Stomach smooth muscle (tissue), 2 donors: ENCODE data around the gene TMEM164.

ENCODE experiments used
- H3K27ac ChIP-seq: one replicate; pipeline ENCODE4 v1.7.0; 2013; ENCODE audit warnings: mild to moderate bottlenecking, low read length, inconsistent platforms
- H3K27me3 ChIP-seq, 2 donors: one replicate each; pipeline ENCODE4 v1.7.0; 2013; ENCODE audit warnings: low read length in 2 of 2; ENCODE audit not compliant: insufficient read depth in 2 of 2, control insufficient read depth in 1 of 2
- H3K36me3 ChIP-seq, 2 donors: one replicate each; pipeline ENCODE4 v1.7.0; 2013; ENCODE audit warnings: low read length in 2 of 2; ENCODE audit not compliant: control insufficient read depth in 2 of 2, insufficient read depth in 2 of 2
- H3K4me1 ChIP-seq: one replicate; pipeline ENCODE4 v1.7.0; 2013; ENCODE audit warnings: low read length; ENCODE audit not compliant: control insufficient read depth, insufficient read depth
- H3K4me3 ChIP-seq, 2 donors: one replicate each; pipeline ENCODE4 v1.7.0; 2013; ENCODE audit warnings: low read length in 2 of 2
- H3K9ac ChIP-seq, 2 donors: one replicate each; pipeline ENCODE4 v1.7.0; 2013; ENCODE audit warnings: low read length in 2 of 2, mild to moderate bottlenecking in 1 of 2
- H3K9me3 ChIP-seq, 2 donors: one replicate each; pipeline ENCODE4 v1.7.0; 2013; ENCODE audit warnings: low read length in 2 of 2; ENCODE audit not compliant: control insufficient read depth in 2 of 2
- donor health status: healthy.
- donor health status: Pancreatic carcinoma.

The TMEM164 gene

DNA sequence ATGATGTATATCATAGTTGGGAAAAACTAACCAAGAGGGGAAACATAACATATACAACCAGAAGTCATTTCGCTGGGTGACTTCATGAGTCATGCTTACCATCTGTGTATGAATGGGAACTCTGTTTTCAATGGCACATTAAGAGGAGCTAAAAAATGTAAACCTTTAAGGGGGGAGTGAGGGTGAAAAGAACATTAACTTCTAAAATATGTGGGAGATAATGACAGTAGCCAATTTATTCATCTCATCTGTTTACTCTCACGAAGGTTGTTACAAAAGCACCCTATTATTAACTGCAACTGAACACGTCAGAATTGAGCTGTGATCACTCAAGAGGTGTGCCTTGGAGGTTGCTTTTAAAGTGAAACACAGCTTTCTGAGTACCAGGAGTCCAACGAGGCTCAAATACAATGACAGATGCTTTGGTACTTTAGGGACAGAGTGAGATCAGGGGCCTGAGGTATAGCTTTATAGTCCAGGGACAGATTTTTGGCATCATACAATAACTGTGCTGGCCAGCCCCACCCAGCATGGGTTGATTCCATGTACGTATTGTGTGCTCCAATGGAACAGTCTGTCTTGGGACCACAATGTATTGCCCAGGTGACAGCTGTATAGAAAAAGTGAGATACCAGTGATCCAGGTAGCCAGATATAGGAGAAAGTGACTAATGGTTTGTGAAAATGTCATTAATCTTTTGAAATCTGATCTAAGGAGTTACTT is 207.7 kb downstream of the TMEM164 start:
- Histone ChIP-seq H3K36me3 (no peaks in the 10 kb centered on the region), H3K9me3 (no peaks in the 10 kb centered on the region), H3K4me3 (no peak overlapping the region), H3K27me3 (peaks cover 0 to 2% of the 10 kb centered on the region in 2 donors), H3K4me1 (no peaks in the 10 kb centered on the region), H3K9ac (no peak overlapping the region), H3K27ac (no peak overlapping the region)

GRCh38 chrX:110211340-110211739 is 208.4 kb downstream of the TMEM164 start:
- Histone ChIP-seq H3K27me3 (peaks cover 0 to 2% of the 10 kb centered on the region in 2 donors), H3K9me3 (no peaks in the 10 kb centered on the region), H3K36me3 (no peaks in the 10 kb centered on the region), H3K4me1 (no peaks in the 10 kb centered on the region), H3K4me3 (no peak overlapping the region), H3K9ac (no peak overlapping the region), H3K27ac (no peak overlapping the region)

DNA sequence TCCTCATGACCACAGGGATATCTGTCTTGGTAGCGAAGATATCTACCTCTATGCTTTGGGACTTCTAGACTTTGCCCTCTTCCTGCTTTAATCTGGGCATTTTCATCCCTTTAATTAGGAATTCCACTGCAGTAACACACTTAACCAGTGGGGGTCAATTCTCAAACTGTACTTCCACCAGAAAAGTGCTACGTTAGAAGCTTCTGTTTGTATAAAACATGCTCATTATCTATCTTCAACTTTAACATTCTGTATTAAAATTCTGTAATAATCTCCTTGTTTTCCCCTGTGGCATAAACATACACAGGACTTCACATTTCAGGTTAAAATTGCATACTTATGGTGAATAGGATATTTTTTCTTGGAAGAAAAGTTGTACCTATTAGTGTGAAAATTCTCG is 209.4 kb downstream of the TMEM164 start:
- H3K36me3 ChIP-seq = no peaks in the 10 kb centered on the region
- H3K27ac ChIP-seq = no peak overlapping the region
- no peaks in the 10 kb centered on the region for H3K4me1 ChIP-seq
- no peak overlapping the region for H3K4me3 ChIP-seq
- no peak overlapping the region for H3K9ac ChIP-seq
- peaks cover 0 to 2% of the 10 kb centered on the region in 2 donors for H3K27me3 ChIP-seq
- no peaks in the 10 kb centered on the region for H3K9me3 ChIP-seq

GRCh38 chrX:110213183-110213582 is 210.3 kb downstream of the TMEM164 start:
- peaks cover 0 to 2% of the 10 kb centered on the region in 2 donors for H3K27me3 ChIP-seq
- no peak overlapping the region for H3K27ac ChIP-seq
- no peaks in the 10 kb centered on the region for H3K36me3 ChIP-seq
- no peak overlapping the region for H3K4me3 ChIP-seq
- H3K9ac ChIP-seq = no peak overlapping the region
- no peaks in the 10 kb centered on the region for H3K9me3 ChIP-seq
- no peaks in the 10 kb centered on the region for H3K4me1 ChIP-seq

DNA sequence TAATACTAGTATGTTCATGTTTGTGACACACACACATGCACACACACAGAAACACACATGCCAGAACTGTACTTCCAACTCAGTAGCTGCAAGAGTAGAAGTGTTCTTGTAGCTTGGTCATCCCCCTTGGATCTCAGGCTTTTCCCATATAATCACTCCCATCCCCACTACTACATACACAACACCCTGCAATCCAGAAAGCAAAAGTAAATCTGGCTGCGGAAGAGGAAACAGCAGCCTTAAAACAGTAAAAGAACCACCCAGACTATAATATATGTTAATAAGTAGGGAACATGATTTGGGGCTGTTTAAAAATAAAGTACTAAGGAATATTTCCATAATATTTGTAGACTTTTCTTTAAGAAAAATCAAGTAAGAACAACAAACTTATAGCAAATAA is 211.8 kb downstream of the TMEM164 start:
- H3K9me3 ChIP-seq = no peaks in the 10 kb centered on the region
- H3K4me3 ChIP-seq = no peak overlapping the region
- H3K36me3 ChIP-seq = no peaks in the 10 kb centered on the region
- no peak overlapping the region for H3K27ac ChIP-seq
- H3K4me1 ChIP-seq = no peaks in the 10 kb centered on the region
- peaks cover 0 to 2% of the 10 kb centered on the region in 2 donors for H3K27me3 ChIP-seq
- H3K9ac ChIP-seq = no peak overlapping the region

GRCh38 chrX:110215411-110215810 is 212.5 kb downstream of the TMEM164 start:
- H3K27me3 ChIP-seq = peaks cover 0 to 2% of the 10 kb centered on the region in 2 donors
- no peak overlapping the region for H3K4me3 ChIP-seq
- H3K36me3 ChIP-seq = no peaks in the 10 kb centered on the region
- H3K9me3 ChIP-seq = no peaks in the 10 kb centered on the region
- H3K27ac ChIP-seq = no peak overlapping the region
- H3K4me1 ChIP-seq = no peaks in the 10 kb centered on the region
- H3K9ac ChIP-seq = no peak overlapping the region

DNA sequence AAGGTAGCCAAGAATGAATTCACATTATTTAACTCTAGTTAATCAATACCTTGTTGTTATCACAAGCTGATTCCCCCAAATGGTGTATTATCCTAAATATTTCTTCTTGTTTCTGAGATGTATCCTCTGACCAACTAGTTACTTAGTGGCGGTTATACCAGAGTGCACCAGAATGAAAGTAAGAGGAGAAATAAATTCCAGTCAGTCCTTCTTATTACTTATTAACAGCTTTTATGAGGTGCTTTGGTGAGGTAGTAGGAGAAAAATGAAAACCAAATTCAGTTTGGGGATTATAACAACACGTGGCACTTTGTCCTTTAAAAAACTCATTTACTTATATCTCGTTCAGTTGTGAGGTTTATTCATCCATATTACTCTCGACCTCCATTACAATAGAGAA is 213.1 kb downstream of the TMEM164 start:
- Histone ChIP-seq H3K27ac (no peak overlapping the region), H3K9me3 (no peaks in the 10 kb centered on the region), H3K4me3 (no peak overlapping the region), H3K27me3 (peaks cover 0 to 2% of the 10 kb centered on the region in 2 donors), H3K9ac (no peak overlapping the region), H3K36me3 (no peaks in the 10 kb centered on the region), H3K4me1 (no peaks in the 10 kb centered on the region)

- no peaks in the 10 kb centered on the region for H3K36me3 ChIP-seq
- H3K9me3 ChIP-seq = no peaks in the 10 kb centered on the region
- no peak overlapping the region for H3K27ac ChIP-seq
- H3K9ac ChIP-seq = no peak overlapping the region
- H3K27me3 ChIP-seq = no peaks in the 10 kb centered on the region
- no peak overlapping the region for H3K4me3 ChIP-seq
- H3K4me1 ChIP-seq = no peaks in the 10 kb centered on the region
Observed at GRCh38 chrX:110218591-110218990, 215.7 kb downstream of the TMEM164 start.

DNA sequence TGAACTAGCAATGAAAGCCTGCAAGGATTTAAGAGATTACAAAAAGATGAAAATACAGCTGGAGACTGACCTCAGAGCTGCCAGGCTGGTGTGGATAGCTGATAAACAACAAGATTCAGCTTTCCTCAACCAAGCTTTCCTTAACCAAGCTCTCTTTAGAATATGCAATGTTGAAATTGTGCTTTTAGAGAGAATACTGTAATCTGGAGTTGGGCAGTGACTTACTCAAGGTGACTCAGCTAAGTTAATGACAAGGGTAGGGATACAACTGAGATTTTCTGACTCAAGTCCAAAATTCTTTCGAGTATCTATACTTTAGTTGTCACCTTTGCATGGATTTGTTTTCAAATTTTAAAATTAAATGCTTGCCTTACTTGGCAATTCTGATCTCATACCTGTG is 217.0 kb downstream of the TMEM164 start:
- H3K9me3 ChIP-seq = no peaks in the 10 kb centered on the region
- H3K4me3 ChIP-seq = no peak overlapping the region
- no peak overlapping the region for H3K9ac ChIP-seq
- H3K36me3 ChIP-seq = no peaks in the 10 kb centered on the region
- H3K4me1 ChIP-seq = no peaks in the 10 kb centered on the region
- no peak overlapping the region for H3K27ac ChIP-seq
- no peaks in the 10 kb centered on the region for H3K27me3 ChIP-seq

- Histone ChIP-seq H3K27ac (no peak overlapping the region), H3K36me3 (no peaks in the 10 kb centered on the region), H3K4me3 (no peak overlapping the region), H3K9me3 (no peaks in the 10 kb centered on the region), H3K27me3 (no peaks in the 10 kb centered on the region), H3K9ac (no peak overlapping the region), H3K4me1 (no peaks in the 10 kb centered on the region)
Observed at GRCh38 chrX:110222497-110223257, 219.8 kb downstream of the TMEM164 start.
